ENCODE measurements around the gene TMED9.
"Not testable (repeated sequence)": the region's sequence is repeated elsewhere in the genome, so short reads cannot be mapped to it uniquely, and the experiment has no call there.

Gene TMED9

DNA sequence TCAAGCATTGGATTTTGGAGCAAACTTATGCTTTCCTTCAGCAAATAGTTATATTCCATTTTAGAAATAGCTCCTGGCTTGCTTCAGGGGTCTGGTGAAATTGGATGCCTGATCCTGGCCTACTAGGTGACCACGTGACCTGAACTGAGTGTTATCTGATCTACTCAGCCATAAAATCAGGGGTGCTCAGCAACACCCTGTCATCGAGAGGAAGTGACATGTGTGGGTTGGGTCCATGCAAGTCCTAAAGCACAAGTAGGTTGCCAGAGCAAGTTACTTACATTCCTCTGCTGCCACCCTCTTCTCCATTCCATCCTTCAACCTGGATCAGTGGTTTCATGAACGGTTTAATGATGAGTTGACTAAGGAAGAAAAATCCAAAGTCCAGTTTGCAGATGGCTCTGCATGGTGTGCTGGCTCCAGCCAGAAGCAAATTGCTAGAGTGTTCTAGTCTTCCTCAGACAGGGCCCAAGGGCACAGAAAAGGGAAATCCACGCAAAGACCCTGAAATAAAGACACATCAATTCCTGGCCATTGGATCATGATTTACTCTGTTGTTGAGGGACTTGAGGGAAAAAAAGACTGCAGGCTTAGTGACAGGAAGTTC lies 34.9 kb upstream of the TMED9 start:
- TF ChIP-seq, protein P1, sequence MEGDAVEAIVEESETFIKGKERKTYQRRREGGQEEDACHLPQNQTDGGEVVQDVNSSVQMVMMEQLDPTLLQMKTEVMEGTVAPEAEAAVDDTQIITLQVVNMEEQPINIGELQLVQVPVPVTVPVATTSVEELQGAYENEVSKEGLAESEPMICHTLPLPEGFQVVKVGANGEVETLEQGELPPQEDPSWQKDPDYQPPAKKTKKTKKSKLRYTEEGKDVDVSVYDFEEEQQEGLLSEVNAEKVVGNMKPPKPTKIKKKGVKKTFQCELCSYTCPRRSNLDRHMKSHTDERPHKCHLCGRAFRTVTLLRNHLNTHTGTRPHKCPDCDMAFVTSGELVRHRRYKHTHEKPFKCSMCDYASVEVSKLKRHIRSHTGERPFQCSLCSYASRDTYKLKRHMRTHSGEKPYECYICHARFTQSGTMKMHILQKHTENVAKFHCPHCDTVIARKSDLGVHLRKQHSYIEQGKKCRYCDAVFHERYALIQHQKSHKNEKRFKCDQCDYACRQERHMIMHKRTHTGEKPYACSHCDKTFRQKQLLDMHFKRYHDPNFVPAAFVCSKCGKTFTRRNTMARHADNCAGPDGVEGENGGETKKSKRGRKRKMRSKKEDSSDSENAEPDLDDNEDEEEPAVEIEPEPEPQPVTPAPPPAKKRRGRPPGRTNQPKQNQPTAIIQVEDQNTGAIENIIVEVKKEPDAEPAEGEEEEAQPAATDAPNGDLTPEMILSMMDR (IDR thresholded peaks at IDR 0.05): no peak
- no peak for TF ChIP-seq ZFX (IDR thresholded peaks at IDR 0.05; ENCODE audit: borderline replicate concordance)
- H3K27ac ChIP-seq: no peak overlapping the region

DNA sequence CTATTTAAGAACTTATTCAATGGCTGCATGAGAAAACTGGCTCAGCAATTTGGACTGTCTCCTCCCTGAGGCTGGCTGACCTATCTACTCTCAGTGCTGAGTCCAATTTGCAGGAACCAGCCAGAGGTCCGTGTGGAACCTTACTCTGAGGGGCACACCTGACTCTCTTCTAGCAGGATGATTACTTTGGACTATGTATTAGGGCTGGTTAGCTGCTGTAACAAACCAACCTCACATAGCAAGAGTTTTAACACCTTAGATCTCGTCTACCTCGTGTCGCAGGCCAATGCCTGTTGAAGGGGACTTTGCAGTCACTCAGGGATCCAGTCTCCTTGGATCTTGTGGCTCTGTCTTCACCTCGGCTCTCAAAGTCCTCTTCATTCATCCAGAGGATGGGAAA lies 34.2 kb upstream of the TMED9 start:
- no peak overlapping the region for H3K27ac ChIP-seq
- TF ChIP-seq, protein P1 (IDR thresholded peaks at IDR 0.05): no peak
- TF ChIP-seq ZFX (IDR thresholded peaks at IDR 0.05; ENCODE audit: borderline replicate concordance): no peak

GRCh38 chr5:177559446-177559941 lies 32.5 kb upstream of the TMED9 start:
- not testable (repeated sequence) for H3K27ac ChIP-seq

DNA sequence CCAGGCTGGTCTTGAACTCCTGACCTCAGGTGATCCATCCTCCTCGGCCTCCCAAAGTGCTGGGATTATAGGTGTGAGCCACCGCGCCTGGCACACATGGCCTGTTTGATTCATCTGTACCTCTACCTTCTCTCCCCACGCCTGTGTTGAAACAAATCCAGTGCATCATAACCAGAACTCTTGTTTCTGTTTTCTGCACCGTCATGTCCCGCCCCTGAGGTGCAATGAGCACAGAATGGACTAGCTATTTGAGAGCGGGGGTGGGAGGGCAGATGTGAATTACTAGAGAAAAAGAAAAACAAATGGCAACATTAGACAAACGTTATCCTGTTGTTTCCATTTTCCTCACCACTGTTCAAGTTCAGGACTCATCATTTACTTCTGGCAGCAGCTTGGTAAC lies 27.0 kb upstream of the TMED9 start:
- no peak overlapping the region for H3K27ac ChIP-seq
- TF ChIP-seq ZFX (IDR thresholded peaks at IDR 0.05; ENCODE audit: borderline replicate concordance): no peak
- TF ChIP-seq, protein P1 (IDR thresholded peaks at IDR 0.05): no peak

- H3K27ac ChIP-seq: no peak overlapping the region
- TF ChIP-seq, protein P1 (IDR thresholded peaks at IDR 0.05): no peak
- TF ChIP-seq ZFX (IDR thresholded peaks at IDR 0.05; ENCODE audit: borderline replicate concordance): no peak
These were observed 23.7 kb upstream of the TMED9 start for GRCh38 chr5:177568326-177568725.

- H3K27ac ChIP-seq: no peak overlapping the region
- TF ChIP-seq, protein P1 (IDR thresholded peaks at IDR 0.05): no peak
- no peak for TF ChIP-seq ZFX (IDR thresholded peaks at IDR 0.05; ENCODE audit: borderline replicate concordance)
These were observed 22.1 kb upstream of the TMED9 start for GRCh38 chr5:177569894-177570293.

- no peak overlapping the region for H3K27ac ChIP-seq
- TF ChIP-seq ZFX (IDR thresholded peaks at IDR 0.05; ENCODE audit: borderline replicate concordance): no peak
- TF ChIP-seq, protein P1 (IDR thresholded peaks at IDR 0.05): no peak
These were observed 16.5 kb upstream of the TMED9 start for GRCh38 chr5:177575488-177575887.

GRCh38 chr5:177576169-177576568 lies 15.8 kb upstream of the TMED9 start:
- no peak for TF ChIP-seq ZFX (IDR thresholded peaks at IDR 0.05; ENCODE audit: borderline replicate concordance)
- TF ChIP-seq, protein P1 (IDR thresholded peaks at IDR 0.05): peak; percentile 28
- no peak overlapping the region for H3K27ac ChIP-seq

All from 22Rv1 (cell line).